K562 (cell line): ENCODE measurements around the gene SLC2A4. TPM values are rescaled to one million over a fixed set of nuclear protein-coding genes. Genes with fewer than 3 reads are reported as not detected.

ENCODE experiments used
- HOMEZ ChIP-seq: fragments of 250-450 bp; sonication (Bioruptor Pico); IDR thresholded peaks from 2 replicates; pipeline ENCODE4 v1.4.0; 2020; ENCODE audit warnings: mild to moderate bottlenecking, moderate library complexity
- MGA ChIP-seq: fragments of 450-650 bp; IDR thresholded peaks from 2 replicates; pipeline ENCODE4 v1.6.1; 2016; ENCODE audit warnings: mild to moderate bottlenecking, moderate library complexity
- PYGO2 ChIP-seq: fragments of 450-650 bp; IDR thresholded peaks from 2 replicates; pipeline ENCODE4 v1.6.1; 2016; ENCODE audit warnings: mild to moderate bottlenecking, missing genetic modification characterization, moderate library complexity, missing compliant biosample characterization
- ZNF124 ChIP-seq: sonication (generic); formaldehyde crosslinking; IDR thresholded peaks from 2 replicates; pipeline ENCODE4 v1.8.1; 2022; ENCODE audit warnings: missing genetic modification reagents
- ZNF407 ChIP-seq: fragments of 450-650 bp; IDR thresholded peaks from 2 replicates; pipeline ENCODE4 v1.6.1; 2016; ENCODE audit warnings: low read depth
- polyA plus RNA-seq, 8 experiments: library from polyadenylated mRNA; depleted of rRNA in 4 of 8; stranded (reverse) in 5 of 8; unstranded in 3 of 8; fragments of >200 nt; fragmentation: Nextera tagmentation in 2 of 8; fragmentation: Illumina TruSeq in 1 of 8; extraction: Ambion mirVana in 2 of 8; extraction: Trizol in 1 of 8; gene quantifications; 2 replicates each; pipeline versions ENCODE4 v1.2.1 to v1.2.3, GENCODE V29; 2011 to 2014; ENCODE audit warnings: inconsistent platforms in 1 of 8, missing spikeins in 1 of 8
- total RNA-seq, 7 experiments: library from RNA; depleted of rRNA in 6 of 7; stranded (reverse); fragments of >200 nt in 6 of 7; fragmentation: Illumina TruSeq in 2 of 7; extraction: Trizol in 2 of 7; gene quantifications; 2 replicates each; pipeline versions ENCODE4 v1.2.1 to v1.2.3, GENCODE V29; 2011 to 2021; ENCODE audit warnings: low replicate concordance in 1 of 7

SLC2A4 gene
- total and polyA plus RNA-seq, 9 of the 15 experiments (the other 6 are each of a cell fraction or from before 2014, with no cell fraction given): 0.74 to 3.5 (median 1.6) TPM

- TF ChIP-seq ZNF407: no peak
- no peak for TF ChIP-seq HOMEZ (CRISPR knock-in tag)
- peak; percentile 26; the same call in 1 of the 2 replicates for TF ChIP-seq MGA
- TF ChIP-seq ZNF124 (CRISPR knock-in tag): no peak
- TF ChIP-seq PYGO2: no peak
Measured at GRCh38 chr17:7242717-7243452, 38.6 kb upstream of the SLC2A4 start (continued).
